Breast epithelium (tissue), 3 donors: ENCODE data around the gene YPEL4.

ENCODE experiments used
- POLR2A ChIP-seq: fragments of 450-650 bp; IDR thresholded peaks from one replicate; pipeline ENCODE4 v1.6.1; 2016; ENCODE audit warnings: antibody characterized with exemption, mild to moderate bottlenecking, moderate library complexity
- POLR2AphosphoS5 ChIP-seq, 3 donors: sonication (generic); formaldehyde crosslinking; IDR thresholded peaks; one replicate each; pipeline ENCODE4 v1.6.1; 2017; ENCODE audit warnings: antibody characterized with exemption in 3 of 3
- TF ChIP-seq, protein P1 (sequence below), 3 donors: fragments of 450-650 bp; IDR thresholded peaks; one replicate each; pipeline ENCODE4 v1.5.1; 2016 to 2017; ENCODE audit warnings: antibody characterized with exemption in 3 of 3, mild to moderate bottlenecking in 3 of 3, moderate library complexity in 3 of 3

DNA sequence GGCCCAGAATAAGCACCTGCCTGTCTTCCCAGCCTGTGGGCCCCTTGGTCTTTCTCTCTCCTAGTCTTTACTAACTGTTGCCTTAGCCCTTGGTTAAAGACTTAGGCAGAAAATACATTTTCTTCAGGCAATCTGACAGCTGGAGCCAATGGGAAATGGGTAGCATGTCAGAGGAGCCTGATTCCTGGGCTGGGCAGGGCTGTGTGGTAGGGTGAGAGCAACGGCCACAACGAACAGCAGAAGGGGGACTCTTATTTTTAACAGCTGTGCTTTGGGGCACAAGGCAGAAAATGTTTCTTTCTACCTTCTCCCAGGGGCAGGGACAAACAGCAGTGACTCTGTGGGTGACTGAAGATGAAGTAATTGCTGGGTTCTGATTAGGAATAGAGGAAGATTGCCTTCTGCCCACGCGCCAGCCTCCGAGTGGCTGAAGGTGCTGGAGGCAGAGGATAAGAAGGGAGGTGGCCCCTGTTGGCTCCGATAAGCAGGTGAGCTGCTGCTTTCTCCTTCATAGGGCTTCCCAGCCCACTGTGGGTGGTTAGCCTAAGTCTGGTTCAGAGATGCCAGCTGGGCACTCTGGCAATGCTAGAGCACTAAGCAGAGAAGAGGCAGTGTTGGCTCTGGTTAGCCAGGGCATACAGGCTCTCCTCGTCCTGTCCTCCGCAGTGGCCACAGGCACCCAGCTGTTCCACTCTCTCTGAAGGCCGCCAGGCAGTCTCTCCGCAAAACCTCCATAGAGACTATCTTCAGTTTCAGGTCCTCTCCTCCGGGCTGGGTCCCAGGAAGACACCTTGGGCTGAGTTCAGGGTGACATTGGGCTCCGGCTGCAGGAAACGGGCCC, 1.5 kb downstream of the YPEL4 start:
- TF ChIP-seq, protein P1, sequence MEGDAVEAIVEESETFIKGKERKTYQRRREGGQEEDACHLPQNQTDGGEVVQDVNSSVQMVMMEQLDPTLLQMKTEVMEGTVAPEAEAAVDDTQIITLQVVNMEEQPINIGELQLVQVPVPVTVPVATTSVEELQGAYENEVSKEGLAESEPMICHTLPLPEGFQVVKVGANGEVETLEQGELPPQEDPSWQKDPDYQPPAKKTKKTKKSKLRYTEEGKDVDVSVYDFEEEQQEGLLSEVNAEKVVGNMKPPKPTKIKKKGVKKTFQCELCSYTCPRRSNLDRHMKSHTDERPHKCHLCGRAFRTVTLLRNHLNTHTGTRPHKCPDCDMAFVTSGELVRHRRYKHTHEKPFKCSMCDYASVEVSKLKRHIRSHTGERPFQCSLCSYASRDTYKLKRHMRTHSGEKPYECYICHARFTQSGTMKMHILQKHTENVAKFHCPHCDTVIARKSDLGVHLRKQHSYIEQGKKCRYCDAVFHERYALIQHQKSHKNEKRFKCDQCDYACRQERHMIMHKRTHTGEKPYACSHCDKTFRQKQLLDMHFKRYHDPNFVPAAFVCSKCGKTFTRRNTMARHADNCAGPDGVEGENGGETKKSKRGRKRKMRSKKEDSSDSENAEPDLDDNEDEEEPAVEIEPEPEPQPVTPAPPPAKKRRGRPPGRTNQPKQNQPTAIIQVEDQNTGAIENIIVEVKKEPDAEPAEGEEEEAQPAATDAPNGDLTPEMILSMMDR (IDR thresholded peaks at IDR 0.05), result no peak
- no peak for TF ChIP-seq POLR2AphosphoS5 (IDR thresholded peaks at IDR 0.05)
- TF ChIP-seq POLR2A, result no peak
